ENCODE results near the gene FTCDNL1.

DNA sequence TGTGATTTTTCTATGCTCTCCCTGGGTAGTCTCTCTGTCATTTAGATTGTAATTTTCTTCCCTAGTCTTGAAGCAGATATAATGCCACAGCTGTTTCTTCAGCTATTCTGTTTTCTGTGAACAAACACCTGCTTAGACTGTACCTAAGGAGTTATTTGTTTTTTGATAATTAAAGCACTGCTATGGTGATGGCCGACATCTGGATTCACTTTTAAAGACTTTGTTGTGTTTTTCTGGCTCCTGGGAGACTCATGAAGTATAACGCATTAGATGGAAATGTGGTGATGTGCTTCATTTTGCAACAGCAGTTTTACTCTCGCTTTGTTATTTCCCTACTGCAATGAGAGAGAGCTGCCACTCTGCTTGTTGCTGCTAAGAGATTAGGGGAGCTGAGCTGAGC lies 44.4 kb upstream of the FTCDNL1 start:
- TF ChIP-seq GATA2 (IDR thresholded peaks at IDR 0.05; ENCODE audit: low read depth, low read length) (no peak), GATA3 (IDR thresholded peaks at IDR 0.05; ENCODE audit: low read depth, low read length) (no peak)
